Measurements from ENCODE around the gene PCOLCE2.
"Not testable (repeated sequence)": the region's sequence is repeated elsewhere in the genome, so short reads cannot be mapped to it uniquely, and the experiment has no call there.

DNA sequence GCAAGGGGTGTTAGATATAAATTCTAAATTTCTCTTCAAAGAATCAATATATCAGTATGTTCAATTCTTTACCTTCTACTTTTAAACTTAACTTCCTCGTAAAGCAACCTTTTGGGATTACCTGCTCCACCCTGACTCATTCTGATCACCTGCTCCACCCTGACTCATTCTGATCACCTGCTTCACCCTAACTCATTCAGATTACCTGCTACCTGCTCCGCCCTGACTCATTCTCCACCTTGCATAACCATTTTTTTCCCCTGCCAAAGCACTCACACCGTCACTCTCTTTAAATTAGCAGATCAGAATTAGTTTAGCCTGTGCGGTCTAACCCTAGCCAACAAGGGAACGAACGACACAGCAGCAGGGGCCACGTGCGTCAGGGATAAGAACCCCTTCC is 20.5 kb downstream of the PCOLCE2 start:
- TF ChIP-seq, protein P1, sequence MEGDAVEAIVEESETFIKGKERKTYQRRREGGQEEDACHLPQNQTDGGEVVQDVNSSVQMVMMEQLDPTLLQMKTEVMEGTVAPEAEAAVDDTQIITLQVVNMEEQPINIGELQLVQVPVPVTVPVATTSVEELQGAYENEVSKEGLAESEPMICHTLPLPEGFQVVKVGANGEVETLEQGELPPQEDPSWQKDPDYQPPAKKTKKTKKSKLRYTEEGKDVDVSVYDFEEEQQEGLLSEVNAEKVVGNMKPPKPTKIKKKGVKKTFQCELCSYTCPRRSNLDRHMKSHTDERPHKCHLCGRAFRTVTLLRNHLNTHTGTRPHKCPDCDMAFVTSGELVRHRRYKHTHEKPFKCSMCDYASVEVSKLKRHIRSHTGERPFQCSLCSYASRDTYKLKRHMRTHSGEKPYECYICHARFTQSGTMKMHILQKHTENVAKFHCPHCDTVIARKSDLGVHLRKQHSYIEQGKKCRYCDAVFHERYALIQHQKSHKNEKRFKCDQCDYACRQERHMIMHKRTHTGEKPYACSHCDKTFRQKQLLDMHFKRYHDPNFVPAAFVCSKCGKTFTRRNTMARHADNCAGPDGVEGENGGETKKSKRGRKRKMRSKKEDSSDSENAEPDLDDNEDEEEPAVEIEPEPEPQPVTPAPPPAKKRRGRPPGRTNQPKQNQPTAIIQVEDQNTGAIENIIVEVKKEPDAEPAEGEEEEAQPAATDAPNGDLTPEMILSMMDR (conservative IDR thresholded peaks at IDR 0.05; ENCODE audit: low read length) = not testable (repeated sequence)
- TF ChIP-seq EZH2phosphoT487 (IDR thresholded peaks at IDR 0.05; ENCODE audit: borderline replicate concordance, low read depth, low read length) = not testable (repeated sequence)
